ENCODE data around the gene FBN2.
"Not testable (repeated sequence)": the region's sequence is repeated elsewhere in the genome, so short reads cannot be mapped to it uniquely, and the experiment has no call there.

The FBN2 gene

DNA sequence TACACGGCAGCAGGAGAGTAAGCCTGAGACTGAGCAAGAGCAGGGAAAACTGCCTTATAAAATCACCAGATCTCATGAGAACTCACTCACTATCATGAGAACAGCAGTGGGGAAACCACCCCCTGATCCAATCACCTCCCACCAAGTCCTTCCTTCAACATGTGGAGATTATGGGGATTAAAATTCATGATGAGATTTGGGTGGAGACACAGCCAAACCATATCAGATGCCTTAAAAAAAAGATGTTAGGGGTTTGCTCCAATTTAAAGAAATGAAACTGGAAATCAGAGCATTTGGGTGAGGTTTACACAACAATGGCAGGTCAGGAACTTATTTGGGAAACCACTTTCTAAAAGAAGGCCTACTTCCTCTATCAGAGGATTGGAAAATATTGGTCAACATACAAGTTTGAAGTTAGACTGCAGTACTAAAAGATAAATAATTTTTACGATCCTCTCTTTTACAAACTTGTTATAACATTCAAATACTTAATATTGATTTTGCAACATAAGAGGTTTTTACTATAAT lies 105.1 kb downstream of the FBN2 start:
- in situ Hi-C loops (cut with MboI; ENCODE audit: low sequenced_read_pairs) = no loop called here

DNA sequence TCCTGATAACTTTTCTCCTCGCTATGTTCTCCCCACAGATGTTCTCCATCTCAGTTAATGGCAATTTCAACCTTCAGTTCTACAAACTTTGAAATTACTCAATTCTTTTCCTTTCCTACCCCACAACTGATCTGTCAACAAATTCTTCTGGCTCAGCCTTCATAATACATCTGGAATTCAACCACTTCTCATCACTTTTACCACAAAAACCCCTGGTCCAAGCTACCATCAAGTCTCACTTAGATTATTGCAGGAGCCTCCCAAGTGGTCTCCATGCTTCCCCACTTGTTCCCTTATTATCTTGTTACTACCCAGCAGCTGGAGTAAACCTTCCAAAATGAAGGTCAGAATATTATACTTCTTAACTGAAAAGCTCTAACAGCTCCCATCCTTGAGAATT lies 110.1 kb downstream of the FBN2 start:
- in situ Hi-C loops (cut with MboI; ENCODE audit: low sequenced_read_pairs) = no loop called here

- in situ Hi-C loops (cut with MboI; ENCODE audit: low sequenced_read_pairs) = no loop called here
Measured at GRCh38 chr5:128426090-128426534, 111.9 kb downstream of the FBN2 start.

DNA sequence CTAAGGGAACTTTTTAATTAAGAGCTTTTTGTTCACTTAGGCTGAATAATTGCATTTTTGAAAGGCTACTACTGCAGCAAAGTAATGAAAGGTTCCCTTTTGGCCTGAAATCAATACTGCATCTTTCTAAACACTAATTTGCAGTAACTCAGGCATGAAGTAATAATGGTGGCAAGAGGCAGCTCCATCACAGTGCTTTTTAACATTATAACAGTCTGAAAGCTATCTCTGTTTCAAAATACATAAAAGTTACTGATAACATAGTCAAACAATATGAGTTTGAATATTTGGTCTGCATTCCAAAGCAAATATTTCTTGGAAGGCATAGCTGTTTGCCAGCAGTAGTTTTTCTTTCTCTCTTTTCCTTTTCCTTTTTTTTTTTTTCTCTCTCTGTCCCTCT lies 113.4 kb downstream of the FBN2 start:
- in situ Hi-C loops (cut with MboI; ENCODE audit: low sequenced_read_pairs) = no loop called here

DNA sequence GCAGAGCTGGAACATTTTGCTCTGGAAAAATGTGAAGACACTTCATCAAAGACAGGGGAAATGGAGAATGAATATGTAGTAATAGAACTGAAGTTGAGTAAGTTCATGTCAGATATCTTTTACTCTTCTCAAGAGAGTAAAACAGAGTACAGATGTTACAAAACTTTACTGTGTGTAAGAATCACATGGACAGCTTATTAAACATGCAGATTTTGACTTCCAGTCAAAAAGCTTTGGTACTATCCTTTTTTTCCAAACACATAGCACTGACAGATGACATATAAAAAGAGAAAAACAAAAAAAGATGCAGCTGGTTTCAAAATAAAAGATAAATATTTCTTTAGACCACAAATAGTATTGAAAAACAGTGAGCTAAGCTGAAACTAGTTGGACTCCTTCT lies 115.4 kb downstream of the FBN2 start:
- in situ Hi-C loops (cut with MboI; ENCODE audit: low sequenced_read_pairs) = no loop called here

DNA sequence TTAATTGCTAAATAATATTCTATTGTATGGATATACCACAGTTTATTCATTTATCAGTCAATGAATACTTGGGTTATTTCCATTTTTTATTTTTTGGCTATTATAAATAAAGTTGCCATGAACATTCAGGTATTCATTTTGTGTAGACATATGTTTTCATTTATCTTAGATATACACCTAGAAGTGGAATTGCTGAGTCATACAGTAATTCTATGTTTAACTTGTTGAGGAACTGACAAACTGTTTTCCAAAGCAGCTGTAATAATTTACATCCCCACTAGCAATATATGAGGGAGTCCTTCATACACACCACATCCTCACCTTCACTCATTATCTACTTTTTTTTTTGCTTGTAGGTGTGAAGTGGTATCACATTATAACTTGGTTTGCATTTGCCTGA lies 123.6 kb downstream of the FBN2 start:
- in situ Hi-C loops (cut with MboI; ENCODE audit: low sequenced_read_pairs) = no loop called here

- in situ Hi-C loops (cut with MboI; ENCODE audit: low sequenced_read_pairs) = no loop called here
Measured at GRCh38 chr5:128413356-128413755, 124.7 kb downstream of the FBN2 start.

DNA sequence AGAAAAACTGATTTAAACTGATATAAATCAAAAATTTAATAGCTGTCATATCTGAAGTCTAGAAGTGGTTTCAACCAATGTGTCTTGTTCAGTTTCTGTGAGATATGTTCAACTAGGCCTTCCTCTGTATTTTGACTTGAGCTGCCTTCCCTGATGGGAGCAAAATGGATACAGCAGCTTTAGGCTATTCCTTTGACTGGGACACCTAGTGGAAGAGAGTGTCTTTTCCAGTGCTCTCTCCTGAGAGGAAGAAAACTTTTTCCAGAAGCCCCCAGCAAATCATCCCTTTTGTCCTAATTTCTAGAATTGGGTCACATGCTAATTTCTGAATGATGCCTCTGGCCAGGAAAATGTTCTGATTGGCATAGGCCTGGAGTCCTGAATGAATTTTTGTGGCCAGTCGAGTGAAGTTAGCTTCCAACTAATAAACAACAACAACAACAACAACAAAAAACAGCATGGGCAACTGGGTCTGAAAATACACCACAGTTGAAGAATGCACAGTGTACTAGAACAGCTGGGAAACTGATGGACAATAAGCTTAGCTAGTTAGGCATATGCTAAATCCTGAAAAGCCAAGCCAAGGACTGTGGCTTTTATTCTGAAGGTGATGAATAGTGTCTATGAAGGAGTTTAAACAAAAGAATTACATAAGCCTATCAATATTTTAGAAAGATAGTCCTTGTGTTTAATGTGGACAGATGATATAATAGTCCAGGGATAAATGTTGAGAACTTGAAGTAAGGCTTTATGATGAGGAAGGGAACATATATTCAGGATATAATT lies 125.7 kb downstream of the FBN2 start:
- in situ Hi-C loops (cut with MboI; ENCODE audit: low sequenced_read_pairs) = no loop called here

DNA sequence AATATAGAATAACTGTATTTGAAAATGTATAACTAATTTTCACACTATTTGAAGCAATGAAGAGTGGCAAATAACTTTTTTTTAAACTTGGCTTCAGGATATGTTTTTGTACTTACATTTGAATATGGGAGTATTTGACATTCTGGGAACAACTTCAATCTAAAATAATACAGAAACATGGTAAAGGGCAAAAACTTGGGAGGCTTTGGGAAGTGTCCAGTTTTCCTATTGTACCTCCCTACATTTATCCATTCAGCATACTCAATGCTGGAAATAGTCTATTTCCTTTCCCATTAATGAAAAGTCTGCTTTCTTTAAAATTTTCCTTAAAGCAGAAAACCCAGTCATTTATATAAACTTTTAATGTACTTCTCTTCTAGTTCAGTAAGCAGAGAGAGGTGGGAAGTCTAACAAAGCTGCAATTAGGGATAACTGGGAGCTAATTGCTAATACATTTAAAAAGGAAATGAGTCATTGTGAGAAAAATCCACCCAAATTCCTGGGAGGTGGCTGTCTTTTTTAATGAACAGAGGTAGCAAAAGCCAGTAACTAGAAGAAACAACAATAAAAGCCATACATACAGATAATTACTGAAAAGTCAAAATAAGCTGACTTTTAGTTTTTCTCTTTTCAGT lies 128.8 kb downstream of the FBN2 start:
- in situ Hi-C loops (cut with MboI; ENCODE audit: low sequenced_read_pairs) = no loop called here

GRCh38 chr5:128408622-128409021 lies 129.4 kb downstream of the FBN2 start:
- in situ Hi-C loops (cut with MboI; ENCODE audit: low sequenced_read_pairs) = no loop called here

GRCh38 chr5:128407944-128408343 lies 130.1 kb downstream of the FBN2 start:
- in situ Hi-C loops (cut with MboI; ENCODE audit: low sequenced_read_pairs) = no loop called here

DNA sequence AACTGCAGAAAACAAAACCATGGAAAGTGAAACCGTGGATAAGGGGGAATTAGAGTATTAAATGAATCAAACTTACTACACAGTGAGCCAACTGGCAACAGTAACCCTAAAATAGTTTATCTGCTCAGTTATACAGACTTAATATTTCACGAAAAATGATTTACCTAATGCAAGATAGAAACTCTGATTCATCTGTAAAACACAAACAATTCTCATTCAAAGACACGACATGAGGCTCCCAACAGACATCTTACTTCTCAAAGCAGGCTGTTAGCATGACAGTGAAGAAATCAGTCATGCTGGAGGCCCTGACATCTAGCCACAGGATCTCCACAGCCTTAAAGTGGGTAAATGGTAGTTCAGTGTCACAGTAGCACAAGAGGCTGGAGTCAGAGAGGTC lies 131.2 kb downstream of the FBN2 start:
- in situ Hi-C loops (cut with MboI; ENCODE audit: low sequenced_read_pairs) = no loop called here

DNA sequence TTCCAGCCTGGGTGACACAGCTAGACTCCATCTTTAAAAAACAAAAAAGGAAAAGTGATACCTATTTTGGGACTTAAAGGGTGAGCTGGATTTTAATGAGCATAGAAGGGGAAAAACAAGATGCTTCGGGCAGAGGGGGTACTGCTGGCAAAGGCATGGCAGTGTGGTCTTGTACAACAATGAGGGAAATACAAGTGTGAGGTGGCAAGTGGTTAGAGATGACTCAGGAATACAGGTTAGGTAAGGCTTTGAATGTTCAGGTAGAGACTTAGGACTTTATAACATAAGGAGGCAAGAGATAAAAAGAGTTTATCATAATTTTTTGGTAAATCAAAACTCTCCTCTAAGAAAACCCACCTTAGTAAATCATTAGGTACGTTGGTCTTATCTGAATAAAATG lies 132.9 kb downstream of the FBN2 start:
- in situ Hi-C loops (cut with MboI; ENCODE audit: low sequenced_read_pairs) = no loop called here

- in situ Hi-C loops (cut with MboI; ENCODE audit: low sequenced_read_pairs) = no loop called here
Measured at GRCh38 chr5:128403333-128403732, 134.7 kb downstream of the FBN2 start.

- in situ Hi-C loops (cut with MboI; ENCODE audit: low sequenced_read_pairs) = no loop called here
Measured at GRCh38 chr5:128402506-128402905, 135.5 kb downstream of the FBN2 start.

DNA sequence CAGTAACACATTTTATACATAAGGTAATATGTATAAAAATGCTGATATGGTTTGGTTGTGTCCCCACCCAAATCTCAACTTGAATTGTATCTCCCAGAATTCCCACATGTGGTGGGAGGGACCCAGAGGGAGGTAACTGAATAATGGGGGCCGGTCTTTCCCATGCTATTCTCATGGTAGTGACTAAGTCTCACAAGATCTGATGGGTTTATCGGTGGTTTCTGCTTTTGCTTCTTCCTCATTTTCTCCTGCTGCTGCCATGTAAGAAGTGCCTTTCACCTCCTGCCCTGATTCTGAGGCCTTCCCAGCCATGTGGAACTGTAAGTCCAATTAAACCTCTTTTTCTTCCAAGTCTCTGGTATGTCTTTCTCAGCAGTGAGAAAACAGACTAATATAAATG lies 137.3 kb downstream of the FBN2 start:
- in situ Hi-C loops (cut with MboI; ENCODE audit: low sequenced_read_pairs) = not testable (repeated sequence)

DNA sequence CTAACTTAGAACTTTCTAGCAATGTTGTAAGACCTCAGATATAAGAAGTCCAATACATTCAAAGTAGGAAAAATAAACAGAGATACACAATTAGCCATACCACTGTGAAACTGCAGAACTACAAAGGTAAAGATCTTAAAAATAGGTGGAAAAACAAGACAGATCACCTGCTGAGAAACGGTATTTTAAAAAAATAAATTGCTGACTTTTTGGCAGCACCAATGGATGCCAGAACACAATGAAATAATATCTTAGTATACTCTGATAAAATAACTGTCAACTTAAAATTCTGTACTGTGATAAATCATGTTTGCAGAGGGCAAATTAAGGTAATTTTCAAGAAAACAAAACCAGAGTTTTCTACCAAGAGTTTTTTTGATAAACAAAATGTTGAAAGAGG lies 138.9 kb downstream of the FBN2 start:
- in situ Hi-C loops (cut with MboI; ENCODE audit: low sequenced_read_pairs) = loop anchor here (25.0 kb wide), 1 partner anchor 438 kb away; no protein-coding TSS in a partner anchor

GRCh38 chr5:128397876-128398275 lies 140.2 kb downstream of the FBN2 start:
- in situ Hi-C loops (cut with MboI; ENCODE audit: low sequenced_read_pairs) = loop anchor here (25.0 kb wide), 1 partner anchor 439 kb away; no protein-coding TSS in a partner anchor

GRCh38 chr5:128395073-128395472 lies 143.0 kb downstream of the FBN2 start:
- in situ Hi-C loops (cut with MboI; ENCODE audit: low sequenced_read_pairs) = loop anchor here (25.0 kb wide), 1 partner anchor 442 kb away; no protein-coding TSS in a partner anchor

- in situ Hi-C loops (cut with MboI; ENCODE audit: low sequenced_read_pairs) = loop anchor here (25.0 kb wide), 1 partner anchor 453 kb away; no protein-coding TSS in a partner anchor
Measured at GRCh38 chr5:128384068-128384467, 154.0 kb downstream of the FBN2 start.

DNA sequence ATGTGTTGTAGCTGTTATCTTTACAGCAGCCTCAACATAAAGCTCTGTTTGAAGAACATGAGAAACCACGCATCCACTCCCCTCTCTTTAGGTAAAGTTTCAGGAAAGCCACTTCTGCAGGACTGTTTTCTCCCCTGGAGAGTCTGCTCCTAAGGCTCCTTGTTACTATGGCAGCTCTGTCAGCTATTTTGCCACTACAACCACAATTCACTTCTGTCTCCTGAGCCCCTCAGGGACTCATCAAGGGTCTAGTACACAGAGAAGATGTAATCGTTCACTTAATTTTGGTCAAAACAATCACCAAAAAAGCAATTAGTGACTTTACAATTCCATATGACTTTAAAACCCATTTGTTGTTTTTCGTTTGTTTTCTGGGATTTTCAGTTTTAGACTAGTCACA lies 157.7 kb downstream of the FBN2 start:
- in situ Hi-C loops (cut with MboI; ENCODE audit: low sequenced_read_pairs) = loop anchor here (25.0 kb wide), 1 partner anchor 457 kb away; no protein-coding TSS in a partner anchor

DNA sequence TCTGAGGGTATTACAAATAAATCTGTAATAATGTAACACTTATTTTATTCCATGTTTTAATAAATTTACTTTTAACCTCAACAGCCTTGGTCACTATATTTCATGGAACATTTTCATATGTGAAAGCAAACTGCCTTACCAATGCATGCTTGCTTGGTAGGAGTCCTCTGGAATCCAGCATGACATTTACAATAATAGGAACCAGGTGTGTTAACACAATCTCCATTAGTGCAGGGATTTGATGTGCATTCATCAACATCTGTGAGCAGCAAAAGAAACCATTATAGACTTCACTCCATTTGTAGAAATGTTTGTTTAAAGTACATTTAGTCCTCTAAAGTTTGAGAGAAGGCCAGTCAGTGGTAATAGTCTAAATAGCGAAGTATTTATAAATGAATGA lies 159.4 kb downstream of the FBN2 start:
- in situ Hi-C loops (cut with MboI; ENCODE audit: low sequenced_read_pairs) = loop anchor here (25.0 kb wide), 1 partner anchor 459 kb away; no protein-coding TSS in a partner anchor
